H1 (cell line): ENCODE results near the gene ATP11A. TPM values are rescaled to one million over a fixed set of nuclear protein-coding genes. Genes with fewer than 3 reads are reported as not detected.

Experiments
- CTCF ChIA-PET: fragments of 300-600 bp; sonication (Branson Sonifier 250); formaldehyde crosslinking; loops from one replicate; lab custom pipeline; 2021; ENCODE audit not compliant: partially characterized antibody; lab: Charles Lee
- POLR2A ChIA-PET: fragments of 300-600 bp; sonication (Branson Sonifier 250); formaldehyde crosslinking; loops from one replicate; lab custom pipeline; 2021; ENCODE audit warnings: inconsistent platforms; ENCODE audit not compliant: partially characterized antibody; lab: Charles Lee
- DNase-seq, 2 experiments: peaks; one replicate each; pipeline versions ENCODE4 v3.0.0 to v3.0.0-alpha.2; 2010 to 2022; ENCODE audit warnings: low spot score in 2 of 2, low read depth in 1 of 2, mixed read lengths in 1 of 2
- FAIRE-seq: peaks from 2 replicates; lab custom pipeline; 2011; peaks lifted over from hg19 to GRCh38; lab: Jason Lieb, UNC
- H2AFZ ChIP-seq: 2 replicates; pipeline ENCODE4 v1.8.1; 2012; ENCODE audit warnings: low read length, inconsistent platforms
- H2AK5ac ChIP-seq: 2 replicates; pipeline ENCODE4 v1.6.1; 2013; ENCODE audit warnings: low read depth, low read length
- H2BK120ac ChIP-seq: replicated peaks from 2 replicates; pipeline ENCODE3; 2013; ENCODE audit warnings: low read depth, low read length, inconsistent platforms
- H2BK12ac ChIP-seq: 2 replicates; pipeline ENCODE4 v1.6.1; 2013; ENCODE audit warnings: low read depth, low read length
- H2BK15ac ChIP-seq: 2 replicates; pipeline ENCODE4 v1.6.1; 2013; ENCODE audit warnings: low read length
- H2BK20ac ChIP-seq: 2 replicates; pipeline ENCODE4 v1.6.1; 2013; ENCODE audit warnings: low read length
- H2BK5ac ChIP-seq: 2 replicates; pipeline ENCODE4 v1.6.1; 2013; ENCODE audit warnings: low read depth, low read length
- H3K14ac ChIP-seq: 2 replicates; pipeline ENCODE4 v1.6.1; 2013; ENCODE audit warnings: inconsistent platforms; ENCODE audit not compliant: insufficient read length
- H3K18ac ChIP-seq: 2 replicates; pipeline ENCODE4 v1.6.1; 2013; ENCODE audit warnings: low read length; ENCODE audit errors: extremely low read depth
- H3K23ac ChIP-seq: 2 replicates; pipeline ENCODE4 v1.6.1; 2013; ENCODE audit warnings: inconsistent platforms; ENCODE audit not compliant: insufficient read length
- H3K23me2 ChIP-seq: 2 replicates; pipeline ENCODE4 v1.6.1; 2013; ENCODE audit warnings: low read depth, low read length
- H3K27ac ChIP-seq: 2 replicates; pipeline ENCODE4 v1.6.1; 2011; ENCODE audit warnings: low read depth, low read length, inconsistent platforms
- H3K27me3 ChIP-seq, 4 experiments: replicated peaks in 1 of 4; 1 replicate in 1 of 4; 2 replicates in 3 of 4; pipeline versions ENCODE4 v1.6.1 to v1.8.1; 2011 to 2013; ENCODE audit warnings: low read length in 3 of 4, mild to moderate bottlenecking in 3 of 4, inconsistent platforms in 2 of 4, mixed read lengths in 2 of 4, moderate library complexity in 1 of 4; ENCODE audit not compliant: control insufficient read depth in 3 of 4, insufficient read depth in 3 of 4; ENCODE audit errors: extremely low read depth in 1 of 4
- H3K36me3 ChIP-seq, 4 experiments: 2 replicates each; pipeline versions ENCODE4 v1.6.1 to v1.8.1; 2011 to 2013; ENCODE audit warnings: mild to moderate bottlenecking in 4 of 4, low read length in 3 of 4, moderate library complexity in 2 of 4, control low read depth in 1 of 4, inconsistent platforms in 1 of 4; ENCODE audit not compliant: insufficient read depth in 4 of 4, control insufficient read depth in 2 of 4
- H3K4ac ChIP-seq: replicated peaks from 2 replicates; pipeline ENCODE3; 2013; ENCODE audit warnings: low read length, low read depth, mixed read lengths, inconsistent platforms; ENCODE audit not compliant: insufficient read length
- H3K4me1 ChIP-seq, 4 experiments: replicated peaks in 1 of 4; 1 replicate in 1 of 4; 2 replicates in 3 of 4; pipeline versions ENCODE4 v1.6.1 to v1.8.1; 2011 to 2013; ENCODE audit warnings: low read length in 3 of 4, inconsistent platforms in 2 of 4, mixed read lengths in 1 of 4; ENCODE audit not compliant: insufficient read depth in 4 of 4, control insufficient read depth in 3 of 4
- H3K4me2 ChIP-seq, 2 experiments: 2 replicates each; pipeline versions ENCODE4 v1.6.1 to v1.8.1; 2011 to 2013; ENCODE audit warnings: low read depth in 2 of 2, low read length in 2 of 2, control low read depth in 1 of 2, inconsistent platforms in 1 of 2, mild to moderate bottlenecking in 1 of 2; ENCODE audit not compliant: insufficient read depth in 1 of 2
- H3K4me3 ChIP-seq, 4 experiments: fragments of 200-600, 300-600 bp in 1 of 4; sonication (generic), shearing (Covaris generic), sonication (Bioruptor Twin) in 1 of 4; 2 replicates each; pipeline versions ENCODE4 v1.5.1 to v1.8.1; 2011 to 2016; ENCODE audit warnings: low read length in 4 of 4, low read depth in 3 of 4, control low read depth in 2 of 4, inconsistent platforms in 2 of 4, mild to moderate bottlenecking in 2 of 4, mixed read lengths in 1 of 4, moderate library complexity in 1 of 4; ENCODE audit not compliant: insufficient read depth in 2 of 4; ENCODE audit errors: extremely low read depth in 1 of 4
- H3K56ac ChIP-seq: replicated peaks from 2 replicates; pipeline ENCODE3; 2013; ENCODE audit warnings: low read depth, mild to moderate bottlenecking, mixed read lengths, low read length, inconsistent platforms; ENCODE audit not compliant: insufficient read length
- H3K79me1 ChIP-seq: 2 replicates; pipeline ENCODE4 v1.6.1; 2013; ENCODE audit warnings: low read depth, low read length, control low read depth
- H3K79me2 ChIP-seq, 2 experiments: 2 replicates each; pipeline versions ENCODE4 v1.6.1 to v1.8.1; 2012 to 2013; ENCODE audit warnings: low read length in 2 of 2, mild to moderate bottlenecking in 2 of 2, inconsistent platforms in 1 of 2; ENCODE audit not compliant: insufficient read depth in 2 of 2, control insufficient read depth in 1 of 2
- H3K9ac ChIP-seq, 4 experiments: replicated peaks in 1 of 4; 1 replicate in 1 of 4; 2 replicates in 3 of 4; pipeline versions ENCODE4 v1.6.1 to v1.8.1; 2011 to 2013; ENCODE audit warnings: low read depth in 3 of 4, low read length in 3 of 4, control low read depth in 2 of 4, mild to moderate bottlenecking in 2 of 4, moderate library complexity in 2 of 4, inconsistent platforms in 1 of 4; ENCODE audit errors: extremely low read depth in 1 of 4
- H3K9me3 ChIP-seq, 2 experiments: 2 replicates each; pipeline versions ENCODE4 v1.6.1 to v1.8.1; 2012 to 2013; ENCODE audit warnings: mild to moderate bottlenecking in 2 of 2, moderate library complexity in 2 of 2, control low read depth in 1 of 2, inconsistent platforms in 1 of 2, low read depth in 1 of 2, low read length in 1 of 2, mixed read lengths in 1 of 2; ENCODE audit not compliant: insufficient read depth in 2 of 2
- H4K20me1 ChIP-seq, 2 experiments: replicated peaks in 1 of 2; 2 replicates each; pipeline versions ENCODE3 to v1.8.1; 2011 to 2013; ENCODE audit warnings: inconsistent platforms in 2 of 2, low read length in 2 of 2, mild to moderate bottlenecking in 1 of 2; ENCODE audit not compliant: insufficient read depth in 2 of 2, control insufficient read depth in 1 of 2
- H4K5ac ChIP-seq: 2 replicates; pipeline ENCODE4 v1.6.1; 2013; ENCODE audit warnings: low read length, low read depth, mixed read lengths, inconsistent platforms; ENCODE audit not compliant: insufficient read length
- H4K8ac ChIP-seq: 2 replicates; pipeline ENCODE4 v1.8.0; 2013; ENCODE audit warnings: mild to moderate bottlenecking, moderate library complexity, low read length, inconsistent platforms; ENCODE audit not compliant: insufficient read depth; ENCODE audit errors: extremely low read depth
- H4K91ac ChIP-seq: replicated peaks from 2 replicates; pipeline ENCODE3; 2013; ENCODE audit warnings: low read length, mixed read lengths, inconsistent platforms; ENCODE audit not compliant: insufficient read length
- ATF2 ChIP-seq: IDR thresholded peaks from 2 replicates; pipeline ENCODE4 v1.6.1; 2012; ENCODE audit warnings: low read length, inconsistent platforms
- CEBPB ChIP-seq: IDR thresholded peaks from 2 replicates; pipeline ENCODE4 v1.6.1; 2012; ENCODE audit warnings: low read depth, low read length
- EP300 ChIP-seq, 2 experiments: IDR thresholded peaks; 1 replicate in 1 of 2; 2 replicates in 1 of 2; pipeline ENCODE4 v1.6.1; 2011 to 2012; ENCODE audit warnings: low read depth in 2 of 2, low read length in 2 of 2, mild to moderate bottlenecking in 2 of 2, borderline replicate concordance in 1 of 2, inconsistent platforms in 1 of 2, moderate library complexity in 1 of 2
- KDM4A ChIP-seq: IDR thresholded peaks from one replicate; pipeline ENCODE4 v1.7.1; 2012; ENCODE audit warnings: low read depth, mild to moderate bottlenecking, moderate library complexity, low read length, inconsistent platforms; ENCODE audit not compliant: severe bottlenecking
- RAD21 ChIP-seq, 2 experiments: IDR thresholded peaks in 1 of 2; conservative IDR thresholded peaks in 1 of 2; 2 replicates each; pipeline ENCODE4 v1.6.1; 2011; ENCODE audit warnings: low read depth in 2 of 2, low read length in 2 of 2, improper control_type of control experiment in 1 of 2, inconsistent platforms in 1 of 2, mild to moderate bottlenecking in 1 of 2, moderate library complexity in 1 of 2
- SP4 ChIP-seq: IDR thresholded peaks from 2 replicates; pipeline ENCODE4 v1.6.1; 2012; ENCODE audit warnings: low read length, inconsistent platforms
- TBP ChIP-seq: IDR thresholded peaks from 2 replicates; pipeline ENCODE4 v1.6.1; 2011; ENCODE audit warnings: low read depth, low read length, improper control_type of control experiment
- YY1 ChIP-seq: IDR thresholded peaks from 2 replicates; pipeline ENCODE4 v1.6.1; 2011; ENCODE audit warnings: low read depth, mild to moderate bottlenecking, low read length
- WGBS, 2 experiments: shearing (Covaris generic) in 1 of 2; methylation state at CpG; one replicate each; pipeline versions ENCODE4 v1.1.6 to v1.1.7; 2013 to 2015; ENCODE audit warnings: low lambda C conversion rate in 2 of 2, mixed read lengths in 2 of 2, inconsistent platforms in 1 of 2, low coverage in 1 of 2, missing lambda C conversion rate in 1 of 2; ENCODE audit not compliant: insufficient replicate concordance in 2 of 2, insufficient coverage in 1 of 2, insufficient read length in 1 of 2; ENCODE audit errors: extremely low coverage in 1 of 2, missing lambda C conversion rate in 1 of 2; 5-methylcytosine and 5-hydroxymethylcytosine counted together
- polyA plus RNA-seq, 7 experiments: library from polyadenylated mRNA; depleted of rRNA in 3 of 7; stranded (reverse) in 5 of 7; unstranded in 2 of 7; fragments of >200 nt in 5 of 7; fragments of 200-250 nt in 2 of 7; gene quantifications; 1 replicate in 5 of 7; 2 replicates in 1 of 7; 4 replicates in 1 of 7; pipeline versions ENCODE4 v1.2.1 to v1.2.3, GENCODE V29; 2011 to 2013; ENCODE audit warnings: missing spikeins in 2 of 7, mixed read lengths in 2 of 7
- total RNA-seq: library from RNA; stranded (reverse); fragmentation: NEBNext Ultra II Directional; extraction: Animal tissue kit (Norgen Biotek cat#: 25700); gene quantifications from 2 replicates; pipeline ENCODE4 v1.2.1, GENCODE V29; 2021

Gene ATP11A
- total and polyA plus RNA-seq, 2 of the 8 experiments (the other 6 are each of a cell fraction or from before 2014, with no cell fraction given), result 28.8 to 72.9 TPM

GRCh38 chr13:112688560-112689302, 1.1 kb upstream of the ATP11A start:
- H3K27ac ChIP-seq, result no peak overlapping the region
- POLR2A ChIA-PET, result interaction anchor here (1.5 kb wide), 1 partner anchor 47 kb away, joined by 6 read pairs; no protein-coding TSS in a partner anchor

More at GRCh38 chr13:112688560-112689302, 1.1 kb upstream of the ATP11A start:
- Histone ChIP-seq H3K36me3 (no peaks in the 10 kb centered on the region), H2BK5ac (peak overlapping the region; percentile 60; the same call in 1 of the 2 replicates), H4K20me1 (peaks cover 1 to 5% of the 10 kb centered on the region in 2 experiments), H2BK120ac (no peak overlapping the region), H3K9ac (no peak overlapping the region), H3K18ac (peak overlapping the region; percentile 72; the same call in 1 of the 2 replicates), H2BK20ac (no peak overlapping the region), H3K14ac (no peak overlapping the region), H4K91ac (peak overlapping the region; percentile 17), H3K56ac (no peak overlapping the region), H3K23ac (no peak overlapping the region), H2BK15ac (0 out of 2 replicates have a peak overlapping the region, but pooled peaks have one; percentile 53), H2BK12ac (peak overlapping the region; percentile 86; the same call in 1 of the 2 replicates), H3K23me2 (peaks cover 5% of the 10 kb centered on the region; the same call in 1 of the 2 replicates), H3K4me1 (peaks cover 3 to 25% (median 16%) of the 10 kb centered on the region in 4 experiments), H4K5ac (no peak overlapping the region), H3K4me2 (peak overlapping the region; percentile 64 to 87), H3K4ac (no peak overlapping the region), H3K4me3 (peak overlapping the region in 2 of 4 experiments; percentile 44 to 79; a peak in 4 of 8 replicates), H3K79me1 (peaks cover 7% of the 10 kb centered on the region), H2AK5ac (no peak overlapping the region), H3K27me3 (peaks cover 0 to 2% (median 0%) of the 10 kb centered on the region in 4 experiments; a peak in 3 of 7 replicates), H4K8ac (no peak overlapping the region), H3K9me3 (no peaks in the 10 kb centered on the region), H2AFZ (no peak overlapping the region), H3K79me2 (peaks cover 6 to 29% of the 10 kb centered on the region in 2 experiments; a peak in 3 of 4 replicates)
- CTCF ChIA-PET, result interaction anchor here (0.6 to 1.3 kb wide), 5 partner anchors 18 to 204 kb away, joined by 3 to 4 read pairs (median 3); no protein-coding TSS in a partner anchor
- FAIRE-seq (no peak), DNase-seq (no peak)
- TF ChIP-seq TBP (no peak), YY1 (no peak), ATF2 (no peak), RAD21 (IDR thresholded peaks at IDR 0.05 in 1 of 2, conservative IDR thresholded peaks at IDR 0.05 in 1 of 2; ENCODE audit: low read depth in 2 of 2, low read length in 2 of 2) (0 out of 4 replicates have a peak, but pooled peaks of 1 of the 2 experiments have one; percentile 1), KDM4A (no peak), CEBPB (0 out of 2 replicates have a peak, but pooled peaks have one; percentile 21), SP4 (no peak), EP300 (IDR thresholded peaks at IDR 0.05; ENCODE audit: borderline replicate concordance in 1 of 2, low read depth in 2 of 2, low read length in 2 of 2) (no peak)
- 78% methylated on average over 15 of the region's 15 CpGs; no CpG with 5 or more reads in 1 of the 2 experiments for WGBS, 2 experiments
